Gastrocnemius medialis (tissue), 4 donors: Measurements from ENCODE around the gene SLC6A20. TPM values are rescaled to one million over a fixed set of nuclear protein-coding genes. Genes with fewer than 3 reads are reported as not detected.

Experiments
- ATAC-seq, 2 donors: fragments of 150-250 bp; one replicate each; pipeline ENCODE4 v1.9.1; 2016
- DNase-seq, 2 donors: peaks; one replicate each; pipeline ENCODE4 v3.0.0-alpha.2; 2019
- H3K27ac ChIP-seq, 4 donors: fragments of 200-600 bp; sonication (generic); 1 replicate in 1 of 4; 2 replicates in 3 of 4; pipeline ENCODE4 v1.5.1; 2016 to 2018; ENCODE audit warnings: mild to moderate bottlenecking in 2 of 4, moderate library complexity in 1 of 4
- H3K27me3 ChIP-seq, 3 donors: fragments of 200-600 bp; sonication (generic) in 2 of 3; 1 replicate in 1 of 3; 2 replicates in 2 of 3; pipeline versions ENCODE4 v1.5.1 to v1.6.0; 2016 to 2019; ENCODE audit warnings: mild to moderate bottlenecking in 1 of 3, moderate library complexity in 1 of 3
- H3K36me3 ChIP-seq, 2 donors: fragments of 200-600 bp; sonication (generic) in 1 of 2; one replicate each; pipeline ENCODE4 v1.5.1; 2017 to 2018
- H3K4me1 ChIP-seq, 2 donors: fragments of 200-600 bp; sonication (generic) in 1 of 2; one replicate each; pipeline ENCODE4 v1.5.1; 2016 to 2017; ENCODE audit warnings: mild to moderate bottlenecking in 2 of 2
- H3K4me3 ChIP-seq, 4 donors: fragments of 200-600 bp; sonication (generic) in 3 of 4; 1 replicate in 1 of 4; 2 replicates in 3 of 4; pipeline ENCODE4 v1.5.1; 2016 to 2019; ENCODE audit warnings: mild to moderate bottlenecking in 2 of 4
- H3K9me3 ChIP-seq, 3 donors: fragments of 200-600 bp; sonication (generic) in 2 of 3; 1 replicate in 1 of 3; 2 replicates in 2 of 3; pipeline ENCODE4 v1.5.1; 2016 to 2019
- CTCF ChIP-seq, 5 experiments: fragments of 450-650 bp in 3 of 5; fragments of 200-600 bp in 2 of 5; sonication (generic) in 2 of 5; IDR thresholded peaks in 4 of 5; conservative IDR thresholded peaks in 1 of 5; 1 replicate in 4 of 5; 2 replicates in 1 of 5; pipeline ENCODE4 v1.5.1; 2016 to 2019; ENCODE audit warnings: antibody characterized with exemption in 5 of 5, mild to moderate bottlenecking in 3 of 5, moderate library complexity in 3 of 5
- POLR2A ChIP-seq, 2 donors: fragments of 450-650 bp; IDR thresholded peaks; one replicate each; pipeline ENCODE4 v1.6.1; 2017; ENCODE audit warnings: antibody characterized with exemption in 2 of 2, mild to moderate bottlenecking in 2 of 2, moderate library complexity in 2 of 2
- in situ Hi-C, 4 donors: fragments of 200-750 bp; cut with MboI; loops; one replicate each; pipeline versions ENCODE4 v1.15.0 to v1.8.0; 2017; ENCODE audit warnings: low sequenced_read_pairs in 4 of 4
- intact Hi-C: fragments of 100-400 bp; cut with DNase I; formaldehyde crosslinking; loops from one replicate; pipeline ENCODE4 v1.15.1; 2023; ENCODE audit warnings: low total_unique reads
- total RNA-seq, 4 donors: library from RNA; depleted of rRNA; stranded (reverse); fragments of >200 nt; gene quantifications; one replicate each; pipeline versions ENCODE4 v1.1.0 to v1.2.3, GENCODE V29; 2016

Gene SLC6A20
- total RNA-seq, 4 donors from 2014 or later, result 0.49 to 1.5 (median 0.64) TPM

- H3K4me3 ChIP-seq, result no peak overlapping the region
- in situ Hi-C loops, result loop anchor here (10.0 to 25.0 kb wide), 4 partner anchors 146 to 321 kb away; no protein-coding TSS in a partner anchor
- H3K27ac ChIP-seq, result no peak overlapping the region
- no peaks in the 10 kb centered on the region for H3K4me1 ChIP-seq
- no peak for DNase-seq
- ATAC-seq, result no peak
- H3K36me3 ChIP-seq, result no peaks in the 10 kb centered on the region
- no peaks in the 10 kb centered on the region for H3K27me3 ChIP-seq
- intact Hi-C loops, result no loop called here
- no peak for TF ChIP-seq CTCF (IDR thresholded peaks at IDR 0.05 in 4 of 5, conservative IDR thresholded peaks at IDR 0.05 in 1 of 5)
- TF ChIP-seq POLR2A (IDR thresholded peaks at IDR 0.05), result no peak
- H3K9me3 ChIP-seq, result no peaks in the 10 kb centered on the region
These were observed 30.4 kb downstream of the SLC6A20 start for GRCh38 chr3:45765958-45766357.

- no peak overlapping the region for H3K27ac ChIP-seq
- intact Hi-C loops, result no loop called here
- H3K9me3 ChIP-seq, result no peaks in the 10 kb centered on the region
- ATAC-seq (no peak), DNase-seq (no peak)
- no peaks in the 10 kb centered on the region for H3K4me1 ChIP-seq
- H3K36me3 ChIP-seq, result no peaks in the 10 kb centered on the region
- H3K27me3 ChIP-seq, result no peaks in the 10 kb centered on the region
- TF ChIP-seq CTCF (IDR thresholded peaks at IDR 0.05 in 4 of 5, conservative IDR thresholded peaks at IDR 0.05 in 1 of 5), result no peak
- no peak for TF ChIP-seq POLR2A (IDR thresholded peaks at IDR 0.05)
- in situ Hi-C loops, result loop anchor here (10.0 to 25.0 kb wide), 4 partner anchors 147 to 322 kb away; no protein-coding TSS in a partner anchor
- no peak overlapping the region for H3K4me3 ChIP-seq
These were observed 31.0 kb downstream of the SLC6A20 start for GRCh38 chr3:45765266-45765851.

GRCh38 chr3:45763303-45763675 is 33.0 kb downstream of the SLC6A20 start:
- ATAC-seq (no peak), DNase-seq (no peak)
- Histone ChIP-seq H3K9me3 (no peaks in the 10 kb centered on the region), H3K4me3 (no peak overlapping the region), H3K36me3 (no peaks in the 10 kb centered on the region), H3K27ac (no peak overlapping the region), H3K4me1 (no peaks in the 10 kb centered on the region), H3K27me3 (no peaks in the 10 kb centered on the region)
- in situ Hi-C loops (loop anchor here (5.0 to 25.0 kb wide), 5 partner anchors 69 to 324 kb away; no protein-coding TSS in a partner anchor), intact Hi-C loops (no loop called here)
- TF ChIP-seq POLR2A (IDR thresholded peaks at IDR 0.05) (no peak), CTCF (IDR thresholded peaks at IDR 0.05 in 4 of 5, conservative IDR thresholded peaks at IDR 0.05 in 1 of 5) (no peak)

GRCh38 chr3:45762647-45763302 is 33.6 kb downstream of the SLC6A20 start:
- no peak overlapping the region for H3K4me3 ChIP-seq
- TF ChIP-seq POLR2A (IDR thresholded peaks at IDR 0.05) (no peak), CTCF (IDR thresholded peaks at IDR 0.05 in 4 of 5, conservative IDR thresholded peaks at IDR 0.05 in 1 of 5) (no peak)
- intact Hi-C loops, result no loop called here
- no peaks in the 10 kb centered on the region for H3K27me3 ChIP-seq
- no peak overlapping the region for H3K27ac ChIP-seq
- no peaks in the 10 kb centered on the region for H3K4me1 ChIP-seq
- H3K36me3 ChIP-seq, result no peaks in the 10 kb centered on the region
- ATAC-seq, result no peak
- in situ Hi-C loops, result loop anchor here (5.0 to 25.0 kb wide), 5 partner anchors 70 to 325 kb away; no protein-coding TSS in a partner anchor
- no peak for DNase-seq
- no peaks in the 10 kb centered on the region for H3K9me3 ChIP-seq
